ENCODE measurements around the gene DKKL1. TPM values are rescaled to one million over a fixed set of nuclear protein-coding genes. Genes with fewer than 3 reads are reported as not detected.

The DKKL1 gene
- total RNA-seq, 2 experiments from 2014 or later, result not detected

- POLR2A ChIA-PET, result interaction anchor here (1.4 kb wide), 1 partner anchor 32 kb away, joined by 4 read pairs; the partner anchor contains the start of gene PIH1D1
- no peak for ATAC-seq
- H3K9me3 Mint-ChIP-seq (ENCODE audit: insufficient read depth), result no peaks in the 10 kb centered on the region
- no peak overlapping the region for H3K27ac Mint-ChIP-seq
- peaks cover 34% of the 10 kb centered on the region for H3K4me1 Mint-ChIP-seq (ENCODE audit: low read depth)
- H3K4me3 Mint-ChIP-seq, result no peak overlapping the region
- DNase-seq, result no peak
- H3K36me3 Mint-ChIP-seq (ENCODE audit: low read depth), result peaks cover 3% of the 10 kb centered on the region
- CTCF ChIA-PET, result interaction anchor here (0.6 to 1.6 kb wide), 3 partner anchors 9 to 95 kb away, joined by 3 read pairs; no protein-coding TSS in a partner anchor
- peaks cover 65% of the 10 kb centered on the region for H3K27me3 Mint-ChIP-seq (ENCODE audit: low read depth)
Observed at GRCh38 chr19:49419173-49419572, 55.5 kb downstream of the DKKL1 start.

- ChIA-PET CTCF (interaction anchor here (0.6 to 3.4 kb wide), 5 partner anchors 10 to 154 kb away, joined by 3 to 15 read pairs (median 4); no protein-coding TSS in a partner anchor), POLR2A (interaction anchor here (0.7 kb wide), 1 partner anchor 29 kb away, joined by 3 read pairs; no protein-coding TSS in a partner anchor)
- no peak overlapping the region for H3K4me3 Mint-ChIP-seq
Observed at GRCh38 chr19:49420227-49420626, 56.5 kb downstream of the DKKL1 start.

GRCh38 chr19:49421039-49421877 lies 57.6 kb downstream of the DKKL1 start:
- Mint-ChIP-seq H3K27me3 (ENCODE audit: low read depth) (peaks cover 77% of the 10 kb centered on the region), H3K27ac (no peak overlapping the region), H3K4me1 (ENCODE audit: low read depth) (peaks cover 49% of the 10 kb centered on the region), H3K9me3 (ENCODE audit: insufficient read depth) (no peaks in the 10 kb centered on the region), H3K36me3 (ENCODE audit: low read depth) (peaks cover 3% of the 10 kb centered on the region), H3K4me3 (peak overlapping the region; percentile 26)
- ATAC-seq (peak; percentile 12), DNase-seq (peak; percentile 55)
- POLR2A ChIA-PET, result interaction anchor here (0.6 to 1.6 kb wide), 3 partner anchors 11 to 293 kb away, joined by 3 read pairs; no protein-coding TSS in a partner anchor
- CTCF ChIA-PET, result interaction anchor here (1.3 to 3.4 kb wide), 6 partner anchors 9 to 52 kb away, joined by 3 to 15 read pairs (median 4); no protein-coding TSS in a partner anchor

More at GRCh38 chr19:49420227-49420626, 56.5 kb downstream of the DKKL1 start:
- peaks cover 3% of the 10 kb centered on the region for H3K36me3 Mint-ChIP-seq (ENCODE audit: low read depth)
- H3K4me1 Mint-ChIP-seq (ENCODE audit: low read depth), result peaks cover 41% of the 10 kb centered on the region
- peaks cover 70% of the 10 kb centered on the region for H3K27me3 Mint-ChIP-seq (ENCODE audit: low read depth)
- no peaks in the 10 kb centered on the region for H3K9me3 Mint-ChIP-seq (ENCODE audit: insufficient read depth)
- H3K27ac Mint-ChIP-seq, result no peak overlapping the region
- ATAC-seq (no peak), DNase-seq (no peak)

GRCh38 chr19:49421878-49422202 lies 58.2 kb downstream of the DKKL1 start:
- Mint-ChIP-seq H3K4me3 (no peak overlapping the region), H3K27me3 (ENCODE audit: low read depth) (peaks cover 83% of the 10 kb centered on the region), H3K27ac (no peak overlapping the region), H3K36me3 (ENCODE audit: low read depth) (peaks cover 3% of the 10 kb centered on the region), H3K4me1 (ENCODE audit: low read depth) (peaks cover 55% of the 10 kb centered on the region), H3K9me3 (ENCODE audit: insufficient read depth) (no peaks in the 10 kb centered on the region)
- POLR2A ChIA-PET, result interaction anchor here (0.6 to 1.6 kb wide), 2 partner anchors 12 to 293 kb away, joined by 3 read pairs; no protein-coding TSS in a partner anchor
- DNase-seq (no peak), ATAC-seq (no peak)
- CTCF ChIA-PET, result interaction anchor here (0.8 to 3.4 kb wide), 8 partner anchors 8 to 51 kb away, joined by 3 to 15 read pairs (median 4); no protein-coding TSS in a partner anchor

- ATAC-seq (peak; percentile 65), DNase-seq (peak; percentile 75)
- Mint-ChIP-seq H3K4me3 (peak overlapping the region; percentile 61), H3K9me3 (ENCODE audit: insufficient read depth) (no peaks in the 10 kb centered on the region), H3K27me3 (ENCODE audit: low read depth) (peaks cover 85% of the 10 kb centered on the region), H3K27ac (peak overlapping the region; percentile 58), H3K4me1 (ENCODE audit: low read depth) (peaks cover 58% of the 10 kb centered on the region), H3K36me3 (ENCODE audit: low read depth) (peaks cover 3% of the 10 kb centered on the region)
- CTCF ChIA-PET, result interaction anchor here (0.8 to 3.4 kb wide), 7 partner anchors 9 to 51 kb away, joined by 3 to 15 read pairs (median 4); no protein-coding TSS in a partner anchor
- POLR2A ChIA-PET, result no interaction called here
Observed at GRCh38 chr19:49422407-49423070, 58.9 kb downstream of the DKKL1 start.

GRCh38 chr19:49423071-49423984 lies 59.7 kb downstream of the DKKL1 start, which contains the start of gene PTH2:
TSS of gene PTH2 (minus strand) at chr19:49423441. CDS start at chr19:49423339, 102 bp downstream.
- no peaks in the 10 kb centered on the region for H3K9me3 Mint-ChIP-seq (ENCODE audit: insufficient read depth)
- ChIA-PET CTCF (interaction anchor here (0.8 to 3.4 kb wide), 6 partner anchors 10 to 88 kb away, joined by 3 to 9 read pairs (median 6); partner anchors contain the start of gene CD37), POLR2A (interaction anchor here (0.9 to 1.2 kb wide), 2 partner anchors 11 to 14 kb away, joined by 3 read pairs; no protein-coding TSS in a partner anchor)
- peak within 1 kb of the TSS; percentile 58 for H3K27ac Mint-ChIP-seq
- H3K27me3 Mint-ChIP-seq (ENCODE audit: low read depth), result peaks cover 85% of the 10 kb centered on the region
- peak within 1 kb of the TSS; percentile 61 for H3K4me3 Mint-ChIP-seq
- ATAC-seq, result peak; percentile 3
- H3K36me3 Mint-ChIP-seq (ENCODE audit: low read depth), result peaks cover 3% of the 10 kb centered on the region
- DNase-seq, result no peak
- peaks cover 65% of the 10 kb centered on the region for H3K4me1 Mint-ChIP-seq (ENCODE audit: low read depth)

- Mint-ChIP-seq H3K4me1 (ENCODE audit: low read depth) (peaks cover 70% of the 10 kb centered on the region), H3K27me3 (ENCODE audit: low read depth) (peaks cover 86% of the 10 kb centered on the region), H3K36me3 (ENCODE audit: low read depth) (peaks cover 3% of the 10 kb centered on the region), H3K27ac (peak overlapping the region; percentile 21), H3K4me3 (peak overlapping the region; percentile 52), H3K9me3 (ENCODE audit: insufficient read depth) (no peaks in the 10 kb centered on the region)
- ATAC-seq, result peak; percentile 53
- POLR2A ChIA-PET, result interaction anchor here (0.9 to 1.2 kb wide), 2 partner anchors 10 to 15 kb away, joined by 3 read pairs; no protein-coding TSS in a partner anchor
- peak; percentile 50 for DNase-seq
- CTCF ChIA-PET, result interaction anchor here (0.8 to 1.8 kb wide), 4 partner anchors 10 to 88 kb away, joined by 3 to 8 read pairs (median 3); partner anchors contain the start of gene CD37
Observed at GRCh38 chr19:49423985-49424303, 60.3 kb downstream of the DKKL1 start.

Other genes with a start within 250 kb of the DKKL1 start
- gene LIN7B, start 249.5 kb upstream of the DKKL1 start, total RNA-seq, result 1 to 10 TPM; 3.7 to 6.3 TPM
- 1 to 10 TPM in 1 of 2 experiments, under 1 TPM in 1; 0.92 to 1.0 TPM for gene C19orf73, start 244.7 kb upstream of the DKKL1 start, total RNA-seq
- gene PPFIA3, start 244.3 kb upstream of the DKKL1 start, total RNA-seq, result 1 to 10 TPM; 1.8 to 2.2 TPM
- not detected for gene HRC, start 208.5 kb upstream of the DKKL1 start, total RNA-seq
- gene TRPM4, start 206.1 kb upstream of the DKKL1 start, total RNA-seq, result not detected
- gene SLC6A16, start 38.7 kb upstream of the DKKL1 start, total RNA-seq, result 1 to 10 TPM; 3.4 to 3.5 TPM
- 100 to 1,000 TPM; 162 to 176 TPM for gene CD37, start 28.5 kb upstream of the DKKL1 start, total RNA-seq
- gene TEAD2, start 1.5 kb upstream of the DKKL1 start, total RNA-seq, result not detected
- not detected for gene KASH5, start 24.4 kb downstream of the DKKL1 start, total RNA-seq
- not detected for gene PTH2, start 59.6 kb downstream of the DKKL1 start, total RNA-seq
- gene GFY, start 61.5 kb downstream of the DKKL1 start, total RNA-seq, result not detected
- under 1 TPM in 1 of 2 experiments, not detected in 1; 0.16 TPM for gene SLC17A7, start 77.7 kb downstream of the DKKL1 start, total RNA-seq
- 100 to 1,000 TPM; 128 to 129 TPM for gene PIH1D1, start 87.9 kb downstream of the DKKL1 start, total RNA-seq
- gene ALDH16A1, start 89.3 kb downstream of the DKKL1 start, total RNA-seq, result 10 to 100 TPM; 36.6 to 37.5 TPM
- gene FLT3LG, start 110.3 kb downstream of the DKKL1 start, total RNA-seq, result 100 to 1,000 TPM; 280 to 297 TPM
- gene RPL13A, start 123.7 kb downstream of the DKKL1 start, total RNA-seq, result 1,000 to 10,000 TPM; 1,992 to 2,019 TPM
- 1,000 to 10,000 TPM; 2,117 to 2,361 TPM for gene RPS11, start 132.6 kb downstream of the DKKL1 start, total RNA-seq
- gene FCGRT, start 148.8 kb downstream of the DKKL1 start, total RNA-seq, result 1 to 10 TPM; 7.5 to 8.4 TPM
- gene RCN3, start 164.1 kb downstream of the DKKL1 start, total RNA-seq, result 1 to 10 TPM; 1.9 to 2.8 TPM
- 100 to 1,000 TPM; 147 to 159 TPM for gene NOSIP, start 216.7 kb downstream of the DKKL1 start, total RNA-seq
- gene PRRG2, start 217.4 kb downstream of the DKKL1 start, total RNA-seq, result 1 to 10 TPM; 1.5 to 1.9 TPM
- gene PRR12, start 227.3 kb downstream of the DKKL1 start, total RNA-seq, result 10 to 100 TPM; 39.4 to 39.9 TPM

Measured in activated CD8-positive, alpha-beta T cell treated with anti-CD3 and anti-CD28 coated beads, Interleukin-2, amount 10 ng/mL, durations not matched to agents 7 days and 5 days (primary cell).